Ureter (tissue), 1 donor: ENCODE data around the gene PCOLCE2. TPM values are rescaled to one million over a fixed set of nuclear protein-coding genes. Genes with fewer than 3 reads are reported as not detected.
"Not testable (repeated sequence)": the region's sequence is repeated elsewhere in the genome, so short reads cannot be mapped to it uniquely, and the experiment has no call there.

Source experiments
- DNase-seq: peaks from one replicate; pipeline ENCODE4 v3.0.0-alpha.2; 2020; ENCODE audit warnings: low spot score
- total RNA-seq: library from RNA; stranded (reverse); gene quantifications from one replicate; pipeline ENCODE4 v1.2.4, GENCODE V29; 2023
- donor health status: DM: yes; HTN: yes; CAD: no.

PCOLCE2 gene
- total RNA-seq, 1 donor from 2014 or later = 14.3 TPM

- DNase-seq = no peak
These were observed 9.7 kb upstream of the PCOLCE2 start for GRCh38 chr3:142898346-142899213.

DNA sequence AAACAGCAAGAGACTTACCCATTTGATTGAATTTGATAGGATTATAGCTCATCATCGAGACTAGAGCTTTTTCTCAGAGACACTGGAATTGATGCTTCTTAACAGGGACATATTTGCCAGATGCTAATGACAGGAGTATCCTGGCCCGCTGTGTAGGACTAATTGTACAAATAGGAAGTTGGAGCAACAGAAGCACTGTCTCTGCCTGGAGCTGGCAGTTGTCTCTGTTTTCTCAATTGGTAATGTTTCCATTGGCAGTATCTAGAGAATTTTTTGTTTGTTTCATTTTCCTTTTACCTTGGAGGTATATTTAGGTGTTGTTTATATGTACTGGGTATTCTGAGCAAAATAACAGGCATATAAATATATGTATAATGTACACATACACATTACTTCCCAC, 8.9 kb upstream of the PCOLCE2 start:
- no peak for DNase-seq

- DNase-seq = no peak
These were observed 8.1 kb upstream of the PCOLCE2 start for GRCh38 chr3:142896996-142897395.

GRCh38 chr3:142896201-142896755, 7.4 kb upstream of the PCOLCE2 start:
- DNase-seq = no peak

DNA sequence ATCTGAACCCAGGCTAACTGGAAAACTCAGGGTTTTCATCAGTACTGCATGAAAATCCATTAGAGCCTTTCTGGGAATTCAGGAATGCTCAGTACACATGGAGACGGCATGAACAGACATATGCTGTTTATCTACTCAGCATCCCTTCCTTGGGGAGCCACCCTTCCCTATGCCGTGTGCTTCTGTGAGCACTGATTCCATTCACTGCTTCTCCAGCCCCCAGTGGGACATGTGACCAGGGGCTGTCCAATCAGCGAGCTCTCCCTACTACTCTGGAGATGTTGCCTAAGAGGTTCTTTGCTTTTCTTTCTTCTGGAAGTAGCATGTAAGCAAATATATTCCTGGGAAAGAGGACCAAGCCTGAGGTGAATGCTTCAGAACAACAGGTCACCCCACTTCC, 5.6 kb upstream of the PCOLCE2 start:
- no peak for DNase-seq

- DNase-seq = no peak
These were observed 3.8 kb upstream of the PCOLCE2 start for GRCh38 chr3:142892714-142893113.

DNA sequence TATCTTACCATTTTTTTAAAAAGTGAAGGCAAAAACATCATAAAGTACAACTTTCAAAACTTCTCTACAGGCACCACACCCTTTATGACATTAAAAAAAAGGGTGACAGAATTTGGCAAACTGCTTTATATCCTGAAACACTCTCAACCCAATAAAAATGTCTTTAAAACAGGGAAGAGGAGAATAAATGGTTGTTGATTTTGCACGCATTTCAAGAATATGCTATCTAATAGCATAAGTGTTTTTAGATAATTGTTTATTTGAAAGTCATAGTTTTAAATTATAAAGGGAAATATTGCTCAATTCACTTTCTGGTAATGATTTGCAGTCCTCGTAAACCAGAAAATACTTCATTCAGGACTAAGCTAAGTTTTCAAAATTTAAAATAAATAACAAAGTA, 1.7 kb upstream of the PCOLCE2 start:
- DNase-seq = no peak

- DNase-seq = peak; percentile 43
These were observed 530 bp upstream of the PCOLCE2 start for GRCh38 chr3:142889212-142890014.

DNA sequence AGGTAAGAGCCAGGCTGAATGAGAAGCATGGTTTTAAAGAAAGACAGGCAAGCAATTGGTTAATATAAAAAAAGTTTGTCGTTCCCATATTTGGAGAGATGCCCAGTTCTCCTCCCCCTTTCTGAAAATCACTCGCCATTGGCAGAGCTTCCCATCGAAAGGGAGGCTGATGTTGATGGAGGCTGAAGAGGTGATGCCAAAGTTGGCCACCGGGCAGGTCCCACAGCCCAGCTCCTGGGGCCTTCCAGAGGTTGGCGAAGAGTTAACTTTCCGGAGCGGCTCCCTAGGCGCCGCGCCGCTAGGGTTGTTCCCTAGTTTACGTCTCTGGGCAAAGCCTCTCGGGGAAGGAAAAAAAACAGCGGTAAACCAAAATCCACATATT, 793 bp downstream of the PCOLCE2 start:
- no peak for DNase-seq

GRCh38 chr3:142886940-142887339, 1.9 kb downstream of the PCOLCE2 start:
- DNase-seq = no peak

GRCh38 chr3:142886021-142886420, 2.9 kb downstream of the PCOLCE2 start:
- DNase-seq = no peak

DNA sequence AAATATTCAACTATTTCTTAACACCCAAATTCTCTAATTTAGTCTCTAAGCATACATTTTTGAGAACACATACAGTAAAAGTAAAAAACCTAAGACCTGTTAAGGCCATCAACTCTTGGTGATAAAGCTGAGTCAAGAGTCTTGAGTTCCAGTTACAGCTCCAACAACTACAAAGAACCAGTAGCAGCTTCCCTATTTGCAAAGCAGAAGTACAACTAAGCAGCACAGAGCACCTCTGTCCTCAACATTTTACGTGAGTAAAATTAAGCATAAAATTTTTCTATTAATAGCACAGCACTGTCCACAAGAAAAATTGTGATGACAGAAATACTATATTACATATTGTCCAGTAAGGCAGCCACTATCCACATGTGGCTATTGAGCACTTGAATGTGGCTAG, 4.4 kb downstream of the PCOLCE2 start:
- no peak for DNase-seq

- DNase-seq = not testable (repeated sequence)
These were observed 5.3 kb downstream of the PCOLCE2 start for GRCh38 chr3:142883534-142883933.

GRCh38 chr3:142881445-142882224, 7.2 kb downstream of the PCOLCE2 start:
- DNase-seq = no peak

- no peak for DNase-seq
These were observed 10.1 kb downstream of the PCOLCE2 start for GRCh38 chr3:142878649-142879300.

GRCh38 chr3:142876417-142876816, 12.5 kb downstream of the PCOLCE2 start:
- DNase-seq = no peak

DNA sequence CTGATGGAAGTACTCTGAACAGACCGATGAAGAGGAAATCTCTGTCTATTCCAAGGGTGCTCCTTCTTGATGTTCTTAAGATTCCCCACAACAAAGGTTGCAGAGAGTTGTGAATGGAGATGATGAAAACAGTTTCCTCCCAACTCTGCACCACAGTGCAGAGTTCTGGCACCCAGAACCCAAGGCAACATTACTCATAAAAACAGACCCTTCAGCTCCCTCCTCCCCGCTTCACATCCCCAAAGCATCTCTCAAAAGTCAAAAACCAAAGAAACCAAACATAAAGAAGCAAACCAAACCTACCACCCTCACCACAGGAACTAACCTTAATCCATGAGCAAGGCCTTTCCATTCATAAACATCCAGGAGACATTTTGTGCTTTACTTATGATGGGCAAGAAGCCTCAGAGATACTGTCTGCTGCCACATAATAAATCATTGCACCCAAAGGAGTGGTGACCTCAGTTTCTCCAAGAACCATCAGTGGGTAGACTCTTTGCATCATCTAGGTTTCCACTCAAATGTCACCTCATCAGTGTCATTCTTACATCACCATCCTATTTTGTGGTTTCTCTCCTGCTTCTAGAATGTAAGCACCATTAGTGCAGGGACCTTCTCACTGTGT, 13.2 kb downstream of the PCOLCE2 start:
- no peak for DNase-seq

GRCh38 chr3:142875099-142875498, 13.8 kb downstream of the PCOLCE2 start:
- DNase-seq = no peak

DNA sequence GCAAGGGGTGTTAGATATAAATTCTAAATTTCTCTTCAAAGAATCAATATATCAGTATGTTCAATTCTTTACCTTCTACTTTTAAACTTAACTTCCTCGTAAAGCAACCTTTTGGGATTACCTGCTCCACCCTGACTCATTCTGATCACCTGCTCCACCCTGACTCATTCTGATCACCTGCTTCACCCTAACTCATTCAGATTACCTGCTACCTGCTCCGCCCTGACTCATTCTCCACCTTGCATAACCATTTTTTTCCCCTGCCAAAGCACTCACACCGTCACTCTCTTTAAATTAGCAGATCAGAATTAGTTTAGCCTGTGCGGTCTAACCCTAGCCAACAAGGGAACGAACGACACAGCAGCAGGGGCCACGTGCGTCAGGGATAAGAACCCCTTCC, 20.5 kb downstream of the PCOLCE2 start:
- DNase-seq = not testable (repeated sequence)

DNA sequence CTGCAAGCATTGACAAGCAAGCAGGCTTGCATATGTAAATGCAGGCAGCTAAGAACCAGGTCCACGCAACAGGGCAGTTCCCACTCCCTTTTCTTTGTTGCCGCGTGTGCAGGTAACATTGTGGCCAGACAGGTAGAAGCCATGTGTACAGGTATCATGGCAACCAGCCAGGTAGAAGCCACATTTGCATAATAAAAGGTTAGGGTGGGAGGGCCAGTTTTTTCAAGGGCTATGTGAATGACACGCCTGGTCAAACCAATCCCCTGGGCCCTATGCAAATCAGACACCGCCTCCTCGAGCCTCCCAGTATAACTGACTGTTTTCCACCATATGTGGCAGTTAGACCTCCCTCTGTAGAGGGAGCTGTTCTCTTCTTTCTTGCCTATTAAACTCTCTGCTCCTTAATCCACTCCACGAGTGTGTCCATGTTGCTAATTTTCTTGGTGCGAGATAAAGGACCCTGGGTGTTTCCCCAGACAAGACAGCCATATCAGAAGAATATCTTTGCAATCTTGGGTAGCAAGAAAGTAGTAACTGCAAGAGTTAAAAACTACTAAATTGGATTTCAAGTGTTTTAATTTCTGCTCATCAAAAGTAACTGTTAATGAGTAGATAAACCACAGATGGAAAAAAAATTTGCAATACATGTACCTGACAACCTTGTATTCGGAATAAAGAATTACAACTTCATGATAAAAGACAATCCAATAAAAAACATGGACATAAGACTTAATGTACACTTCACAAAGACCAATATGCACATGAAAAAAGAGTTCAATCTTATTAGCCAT, 21.8 kb downstream of the PCOLCE2 start:
- DNase-seq = no peak
